GM18511 (cell line): Measurements from ENCODE around the gene TGM3.

ENCODE experiments used
- ATAC-seq: cut with Tn5 transposase; IDR thresholded peaks from one replicate; pipeline ENCODE4 v1.9.1; 2021; ENCODE audit warnings: mild to moderate bottlenecking, moderate library complexity; ENCODE audit not compliant: unreplicated experiment

TGM3 gene

DNA sequence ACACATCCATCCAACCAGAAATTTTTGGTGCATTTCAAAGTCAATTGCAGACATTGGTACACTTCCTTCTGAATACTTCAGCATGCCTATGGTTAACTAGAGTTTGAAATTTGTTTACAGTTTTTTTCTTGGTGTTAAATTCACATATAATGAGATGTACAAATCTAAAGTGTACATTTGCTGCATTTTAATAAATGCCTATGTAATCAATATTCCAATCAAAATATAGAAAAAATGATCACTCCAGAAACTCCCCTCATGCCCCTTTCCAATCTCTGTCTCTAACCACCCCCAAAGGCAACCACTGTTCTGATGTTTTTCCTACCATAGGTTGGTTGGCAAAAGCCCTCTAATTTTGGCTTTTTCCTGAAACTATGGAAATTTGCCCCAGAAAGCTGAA lies 77.3 kb downstream of the TGM3 start:
- ATAC-seq = no peak

DNA sequence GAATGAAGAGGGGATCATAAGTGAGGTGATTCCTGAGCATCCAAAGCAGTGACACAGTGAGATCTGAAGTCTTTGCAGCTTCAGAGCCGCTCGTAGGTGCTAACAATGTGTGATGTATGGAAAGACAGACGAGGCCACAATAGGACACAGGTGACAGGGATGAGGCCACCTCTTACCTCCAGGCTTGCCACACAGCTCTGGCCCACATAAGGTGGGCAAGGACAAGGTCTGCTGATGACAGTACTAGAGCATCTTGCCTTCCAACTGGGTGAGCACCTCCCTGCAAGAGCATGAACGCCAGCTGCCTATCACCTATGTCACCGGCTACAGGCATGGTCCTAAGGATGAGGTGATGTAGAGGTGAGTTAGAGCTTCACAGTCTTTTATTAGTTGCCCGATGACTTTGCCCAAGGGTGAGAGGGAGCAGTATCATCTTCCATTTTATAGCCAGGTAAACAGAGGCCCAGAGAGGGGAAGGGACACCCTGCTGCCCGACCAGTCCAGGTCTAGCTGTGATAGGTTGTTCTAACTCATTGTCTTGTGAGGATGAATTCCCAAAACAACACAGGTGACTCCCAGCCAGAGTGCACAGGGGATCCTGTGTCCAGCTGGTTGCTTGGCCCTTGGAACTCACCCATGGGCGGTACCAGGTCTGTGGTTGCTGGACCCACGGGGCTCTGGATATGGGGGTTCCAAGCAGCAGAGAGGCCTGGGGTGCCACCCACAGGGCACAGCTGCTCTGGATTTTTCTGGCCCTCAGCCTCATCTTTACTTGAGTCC lies 78.7 kb downstream of the TGM3 start:
- no peak for ATAC-seq

DNA sequence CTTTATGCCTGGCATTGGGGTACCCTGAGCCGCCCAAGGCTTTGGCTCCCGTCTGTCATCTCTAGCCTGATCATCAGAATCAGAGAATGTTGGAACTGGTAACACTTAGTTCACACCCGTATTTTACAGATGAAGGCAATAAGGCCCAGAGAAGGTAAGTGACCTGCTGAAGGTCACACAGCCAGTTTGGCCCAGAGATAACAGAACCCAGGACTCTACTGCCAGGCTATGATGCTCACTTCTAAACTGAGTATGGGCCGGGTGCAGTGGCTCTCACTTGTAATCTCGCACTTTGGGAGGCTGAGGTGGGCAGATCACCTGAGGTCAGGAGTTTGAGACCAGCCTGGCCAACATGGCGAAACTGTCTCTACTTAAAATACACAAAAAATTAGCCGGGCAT lies 83.1 kb downstream of the TGM3 start:
- no peak for ATAC-seq

DNA sequence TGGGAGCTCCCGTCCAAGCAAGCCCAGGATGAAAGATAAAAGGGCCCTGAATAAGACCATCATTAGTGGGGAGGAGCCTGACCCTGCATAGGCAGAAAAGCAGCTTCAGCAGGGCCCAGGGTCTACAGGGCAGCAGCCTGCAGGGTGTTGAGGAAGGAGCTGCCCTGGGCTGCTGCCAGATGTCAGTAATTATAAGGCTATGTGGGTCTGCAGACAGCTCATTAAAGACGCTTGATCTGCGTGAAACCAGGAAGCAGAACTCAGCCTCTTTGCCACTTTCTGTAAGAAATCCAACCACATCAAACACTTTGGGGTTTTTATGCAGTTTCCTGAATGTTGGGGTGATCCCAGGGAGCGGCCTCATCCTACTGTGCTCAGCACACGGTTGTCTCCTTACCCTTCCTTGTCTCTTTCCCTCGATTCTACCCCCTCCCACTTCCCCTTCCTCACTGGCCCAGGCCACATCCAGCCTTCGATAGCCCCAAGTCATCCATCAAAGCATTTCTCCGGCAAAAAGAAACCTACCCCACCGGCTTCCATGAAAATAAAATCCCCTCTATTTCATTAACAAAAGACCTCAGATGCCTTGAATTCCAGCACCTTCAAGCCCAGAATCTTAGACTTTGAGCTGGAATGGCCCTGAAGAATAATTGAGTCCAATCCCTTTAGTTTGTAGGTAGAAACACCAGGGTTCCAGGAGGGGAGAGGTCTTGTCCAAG lies 83.9 kb downstream of the TGM3 start:
- ATAC-seq = no peak

DNA sequence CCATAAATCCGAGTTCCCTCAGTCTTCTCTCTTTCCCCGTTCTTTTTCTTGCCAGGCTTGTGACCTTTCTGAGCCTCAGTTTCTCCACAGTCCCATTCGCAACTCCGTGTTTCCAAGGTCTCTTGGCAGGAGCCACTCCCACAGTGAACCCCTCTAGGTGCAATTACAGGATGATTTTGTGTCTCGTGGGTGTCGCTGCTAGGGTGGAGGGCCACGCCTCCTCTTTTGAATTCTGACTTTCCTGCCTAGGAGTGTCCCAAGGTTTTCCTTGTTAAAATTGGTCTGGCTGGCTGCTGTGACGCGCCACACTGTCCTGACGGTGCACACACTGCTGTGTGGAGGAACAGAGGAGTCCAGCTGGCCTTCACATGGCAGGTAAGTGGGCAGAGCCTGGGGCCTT lies 84.8 kb downstream of the TGM3 start, which contains the start of gene TGM6:
TSS of gene TGM6 (plus strand) at position 301 of the 400 bp plus-strand sequence. CDS start at position 369, 68 bp downstream.
- no peak for ATAC-seq

DNA sequence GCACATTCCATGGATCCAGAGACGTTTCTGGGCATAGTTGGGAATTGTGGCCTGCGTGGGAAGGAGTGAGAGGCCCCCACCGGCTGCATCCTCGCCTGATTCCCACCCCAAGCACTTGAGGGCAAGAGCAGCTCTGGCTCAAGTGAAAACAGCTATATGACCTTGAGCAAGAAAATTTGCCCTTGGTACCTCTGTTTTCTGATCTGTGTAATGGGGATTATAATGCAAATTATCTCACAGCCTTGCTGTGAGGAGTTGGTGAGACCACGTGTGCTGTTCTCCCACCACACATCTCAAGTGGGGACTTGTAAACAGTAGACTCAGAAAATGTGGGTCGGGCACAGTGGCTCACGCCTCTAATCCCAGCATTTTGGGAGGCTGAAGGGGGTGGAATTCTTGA lies 85.5 kb downstream of the TGM3 start:
- ATAC-seq = no peak

DNA sequence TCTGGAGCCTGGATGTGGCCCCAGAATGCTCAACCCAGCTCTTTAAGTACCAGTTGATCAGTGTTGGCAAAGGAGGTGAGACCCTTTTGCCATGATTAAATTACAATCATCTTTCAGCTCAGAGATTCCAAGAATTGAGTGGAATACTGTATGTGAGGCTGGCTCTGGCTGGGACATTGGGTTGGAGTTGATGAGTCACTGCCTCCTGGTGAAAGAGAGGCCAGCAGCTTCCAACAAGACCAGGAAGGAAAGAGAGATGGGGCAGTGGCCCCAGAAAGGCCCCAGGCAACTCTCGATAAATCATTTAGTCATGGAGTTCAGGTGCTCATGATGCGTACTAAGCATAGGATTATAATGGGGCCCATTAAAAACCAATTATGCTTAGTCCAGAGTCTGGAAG lies 87.0 kb downstream of the TGM3 start:
- no peak for ATAC-seq

DNA sequence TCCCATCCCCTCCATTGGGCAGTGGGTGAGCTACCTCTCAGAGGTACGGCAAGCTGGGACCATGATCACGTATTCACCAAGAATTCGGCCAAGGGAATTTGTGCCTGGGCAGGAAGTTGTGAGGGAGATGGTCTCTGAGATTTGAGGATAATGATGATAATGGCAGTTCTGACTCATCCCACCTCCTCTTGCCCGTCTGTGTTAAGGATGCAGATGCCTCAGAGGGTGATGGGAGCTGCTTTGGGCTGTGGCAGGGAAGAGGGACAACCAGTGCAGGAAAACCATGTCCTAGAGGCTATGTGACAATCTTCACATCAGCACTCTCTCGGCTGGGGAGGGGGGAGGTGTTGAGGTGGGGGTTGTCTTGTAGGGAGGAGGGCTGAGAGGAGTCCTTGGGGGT lies 89.2 kb downstream of the TGM3 start:
- ATAC-seq = no peak

DNA sequence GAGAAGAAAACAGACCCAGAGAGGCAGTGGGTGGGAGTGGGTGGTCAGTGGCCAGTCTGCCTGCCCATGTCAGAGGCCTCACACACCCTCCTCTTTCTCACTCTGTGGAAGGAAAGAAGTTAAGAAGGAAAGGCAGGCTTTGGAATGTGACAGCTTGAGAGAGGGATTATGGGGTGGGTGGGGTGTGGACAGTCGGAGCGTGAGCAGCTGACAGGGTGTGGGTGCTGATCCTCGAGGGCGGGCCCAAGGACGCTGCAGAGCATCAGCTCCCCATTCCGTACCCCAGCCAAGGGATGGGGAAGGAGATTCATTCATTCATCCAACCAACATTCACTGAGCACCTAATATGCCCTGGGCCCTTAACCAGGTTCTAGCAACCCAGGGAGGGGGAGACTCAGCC lies 89.7 kb downstream of the TGM3 start:
- no peak for ATAC-seq

DNA sequence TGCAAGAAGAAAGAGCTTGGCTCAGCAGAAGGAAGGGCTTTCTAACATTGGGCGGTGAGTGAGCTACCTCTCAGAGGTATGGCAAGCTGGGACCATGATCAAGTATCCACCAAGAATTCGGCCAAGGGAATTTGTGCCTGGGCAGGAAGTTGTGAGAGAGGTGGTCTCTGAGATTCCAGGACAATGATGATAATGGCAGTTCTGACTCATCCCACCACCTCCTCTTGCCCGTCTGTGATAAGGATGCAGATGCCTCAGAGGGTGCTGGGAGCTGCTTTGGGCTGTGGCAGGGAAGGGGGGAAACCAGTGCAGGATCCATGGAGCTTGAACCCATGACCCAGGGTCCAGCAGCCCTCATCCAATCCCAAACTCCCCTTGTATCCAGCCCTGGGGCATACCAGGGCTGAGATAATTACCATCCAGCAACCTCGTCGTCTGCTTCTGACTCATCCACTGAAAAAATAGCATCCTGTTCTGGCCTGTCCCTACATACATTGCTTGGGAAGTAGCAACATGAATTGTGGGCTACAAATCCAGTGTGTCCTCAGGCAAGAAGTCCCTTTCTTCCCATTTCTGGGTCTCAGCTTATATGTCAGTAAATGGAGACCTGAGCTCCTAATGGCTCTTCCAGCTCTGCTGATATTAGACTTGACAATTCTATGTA lies 90.8 kb downstream of the TGM3 start:
- ATAC-seq = no peak

DNA sequence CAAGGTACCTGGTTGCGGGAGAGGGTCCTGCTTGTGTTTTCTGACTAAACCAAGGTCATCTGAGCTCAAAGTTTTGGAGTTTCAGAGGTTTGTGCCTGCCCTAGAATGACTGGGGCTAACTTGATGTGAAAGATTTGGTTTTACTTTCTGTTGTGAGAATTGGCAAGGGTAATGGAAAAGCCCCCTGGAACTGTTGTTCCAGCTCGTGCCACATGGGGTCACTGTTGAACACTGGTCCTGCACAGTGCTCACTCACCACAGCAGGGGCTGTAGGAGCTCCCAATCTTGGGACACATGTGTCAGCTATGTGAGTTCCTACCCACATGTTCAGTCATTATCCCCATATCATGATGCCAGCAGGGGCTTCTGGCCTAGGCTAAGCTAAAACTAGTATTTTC lies 91.4 kb downstream of the TGM3 start:
- no peak for ATAC-seq

DNA sequence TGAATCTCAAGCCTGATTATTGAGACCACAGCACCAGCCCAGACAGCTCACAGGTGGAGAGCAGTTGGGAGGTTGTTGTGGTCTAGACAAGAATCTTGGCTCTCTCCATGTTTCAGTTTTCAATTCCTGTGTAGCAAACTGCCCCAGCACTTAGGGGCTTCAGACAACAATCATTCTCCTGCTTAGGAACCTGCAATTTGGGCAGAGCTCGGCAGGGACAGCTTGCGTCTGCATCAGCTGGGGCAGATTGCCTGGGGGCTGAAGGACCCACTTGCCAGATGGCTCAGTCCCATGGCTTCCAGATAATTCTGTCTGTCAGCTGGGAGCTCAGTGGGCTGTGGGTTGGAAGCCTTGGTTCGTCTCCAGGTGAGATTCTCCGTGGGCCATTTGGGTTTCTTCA lies 91.8 kb downstream of the TGM3 start:
- no peak for ATAC-seq
